ENCODE results near the gene GBP6.

- TF ChIP-seq CTCF (conservative IDR thresholded peaks at IDR 0.05) = no peak
- no peak for TF ChIP-seq ZFX (IDR thresholded peaks at IDR 0.05)
These were observed 12.1 kb upstream of the GBP6 start for GRCh38 chr1:89351597-89352311.
